CD4-positive, alpha-beta T cell (primary cell): Measurements from ENCODE around the gene TNFRSF25. TPM values are rescaled to one million over a fixed set of nuclear protein-coding genes. Genes with fewer than 3 reads are reported as not detected.

Experiments used
- ATAC-seq: fragments of 200-7000 bp; cut with Tn5 transposase; one replicate; pipeline ENCODE4 v1.10.0; 2022; ENCODE audit warnings: mild to moderate bottlenecking; ENCODE audit not compliant: poor library complexity
- CTCF ChIA-PET: fragments of 350-600 bp; sonication (Branson Sonifier 250); formaldehyde crosslinking; loops from one replicate; lab custom pipeline; 2021; ENCODE audit warnings: antibody characterized with exemption, inconsistent platforms; lab: Charles Lee
- POLR2A ChIA-PET: fragments of 350-600 bp; sonication (Branson Sonifier 250); formaldehyde crosslinking; loops from one replicate; lab custom pipeline; 2021; ENCODE audit warnings: antibody characterized with exemption, inconsistent platforms; lab: Charles Lee
- DNase-seq, 14 experiments: peaks; one replicate each; pipeline ENCODE4 v3.0.0-alpha.2; 2013 to 2020; ENCODE audit warnings: mixed read lengths in 2 of 14
- H3K27ac ChIP-seq, 2 donors: one replicate each; pipeline versions ENCODE4 v1.5.1 to v1.7.0; 2013; ENCODE audit warnings: low read length in 2 of 2, low read depth in 1 of 2, mild to moderate bottlenecking in 1 of 2
- H3K27me3 ChIP-seq, 2 experiments: 1 replicate in 1 of 2; 2 replicates in 1 of 2; pipeline versions ENCODE4 v1.6.1 to v1.7.0; 2013; ENCODE audit warnings: low read length in 2 of 2, control low read depth in 1 of 2, mild to moderate bottlenecking in 1 of 2, moderate library complexity in 1 of 2; ENCODE audit not compliant: insufficient read depth in 2 of 2, control insufficient read depth in 1 of 2
- H3K36me3 ChIP-seq: one replicate; pipeline ENCODE4 v1.6.1; 2013; ENCODE audit warnings: low read length, control low read depth; ENCODE audit not compliant: insufficient read depth
- H3K4me1 ChIP-seq: one replicate; pipeline ENCODE4 v1.6.1; 2013; ENCODE audit warnings: low read length, control low read depth; ENCODE audit not compliant: insufficient read depth
- H3K4me3 ChIP-seq: one replicate; pipeline ENCODE4 v1.5.1; 2013; ENCODE audit warnings: mild to moderate bottlenecking, low read length, moderate library complexity
- H3K9me3 ChIP-seq, 2 experiments: 1 replicate in 1 of 2; 2 replicates in 1 of 2; pipeline versions ENCODE4 v1.6.1 to v1.7.0; 2013; ENCODE audit warnings: low read length in 2 of 2, mild to moderate bottlenecking in 2 of 2, control low read depth in 1 of 2, moderate library complexity in 1 of 2; ENCODE audit not compliant: control insufficient read depth in 1 of 2, insufficient read depth in 1 of 2
- H3K27ac Mint-ChIP-seq: one replicate; pipeline ENCODE4 v1.8.0; 2020; ENCODE audit warnings: mixed read lengths
- H3K27me3 Mint-ChIP-seq: one replicate; pipeline ENCODE4 v1.8.0; 2021; ENCODE audit warnings: mixed read lengths
- H3K36me3 Mint-ChIP-seq: one replicate; pipeline ENCODE4 v1.8.0; 2021; ENCODE audit warnings: low read depth, mixed read lengths
- H3K4me1 Mint-ChIP-seq: one replicate; pipeline ENCODE4 v1.8.0; 2021; ENCODE audit warnings: low read depth, mixed read lengths
- H3K4me3 Mint-ChIP-seq: one replicate; pipeline ENCODE4 v1.8.0; 2020; ENCODE audit warnings: mild to moderate bottlenecking, mixed read lengths
- H3K9me3 Mint-ChIP-seq: one replicate; pipeline ENCODE4 v1.8.0; 2020; ENCODE audit warnings: mixed read lengths
- intact Hi-C, 2 experiments: fragments of 100-400 bp; cut with DNase I in 1 of 2; cut with micrococcal nuclease in 1 of 2; formaldehyde crosslinking; loops; one replicate each; pipeline versions ENCODE4 v1.15.1 to v1.9.0; 2023 to 2025; cut with DNase I, micrococcal nuclease
- total RNA-seq, 174 experiments: library from RNA in 2 of 174; stranded (reverse) in 2 of 174; gene quantifications; one replicate each; pipeline ENCODE4 v1.2.3 and lab custom pipeline; 2021 to 2026
- TF ChIP-seq, protein P1 (sequence below): fragments of 200-600 bp; IDR thresholded peaks from one replicate; pipeline ENCODE4 v1.8.0; 2022; ENCODE audit warnings: antibody characterized with exemption, mild to moderate bottlenecking

The TNFRSF25 gene
- total RNA-seq, 2 experiments from 2014 or later, result 220 to 225 TPM

- ChIA-PET POLR2A (interaction anchor here (0.7 to 2.7 kb wide), 8 partner anchors 31 to 156 kb away, joined by 3 to 16 read pairs (median 4); partner anchors contain the start of genes NOL9, TAS1R1 and ZBTB48), CTCF (interaction anchor here (0.6 to 1.9 kb wide), 8 partner anchors 14 to 157 kb away, joined by 3 to 7 read pairs (median 4); no protein-coding TSS in a partner anchor)
- Histone ChIP-seq H3K36me3 (no peaks in the 10 kb centered on the region), H3K27me3 (peaks cover 7 to 9% of the 10 kb centered on the region in 2 experiments), H3K4me3 (peak overlapping the region; percentile 90), H3K4me1 (peaks cover 54% of the 10 kb centered on the region), H3K9me3 (peaks cover 0 to 9% of the 10 kb centered on the region in 2 experiments), H3K27ac (peak overlapping the region; percentile 22 to 26)
- Mint-ChIP-seq H3K4me3 (peak overlapping the region; percentile 84), H3K36me3 (no peaks in the 10 kb centered on the region), H3K27ac (peak overlapping the region; percentile 65), H3K27me3 (peaks cover 20% of the 10 kb centered on the region), H3K9me3 (no peaks in the 10 kb centered on the region), H3K4me1 (peaks cover 31% of the 10 kb centered on the region)
- intact Hi-C loops, result loop anchor here in 1 of 2 experiments (1.0 kb wide), 2 partner anchors 67 to 156 kb away; no protein-coding TSS in a partner anchor
- DNase-seq (peak in 13 of 14 experiments; percentile 19 to 75 (median 46)), ATAC-seq (peak; percentile 30)
- TF ChIP-seq, protein P1, sequence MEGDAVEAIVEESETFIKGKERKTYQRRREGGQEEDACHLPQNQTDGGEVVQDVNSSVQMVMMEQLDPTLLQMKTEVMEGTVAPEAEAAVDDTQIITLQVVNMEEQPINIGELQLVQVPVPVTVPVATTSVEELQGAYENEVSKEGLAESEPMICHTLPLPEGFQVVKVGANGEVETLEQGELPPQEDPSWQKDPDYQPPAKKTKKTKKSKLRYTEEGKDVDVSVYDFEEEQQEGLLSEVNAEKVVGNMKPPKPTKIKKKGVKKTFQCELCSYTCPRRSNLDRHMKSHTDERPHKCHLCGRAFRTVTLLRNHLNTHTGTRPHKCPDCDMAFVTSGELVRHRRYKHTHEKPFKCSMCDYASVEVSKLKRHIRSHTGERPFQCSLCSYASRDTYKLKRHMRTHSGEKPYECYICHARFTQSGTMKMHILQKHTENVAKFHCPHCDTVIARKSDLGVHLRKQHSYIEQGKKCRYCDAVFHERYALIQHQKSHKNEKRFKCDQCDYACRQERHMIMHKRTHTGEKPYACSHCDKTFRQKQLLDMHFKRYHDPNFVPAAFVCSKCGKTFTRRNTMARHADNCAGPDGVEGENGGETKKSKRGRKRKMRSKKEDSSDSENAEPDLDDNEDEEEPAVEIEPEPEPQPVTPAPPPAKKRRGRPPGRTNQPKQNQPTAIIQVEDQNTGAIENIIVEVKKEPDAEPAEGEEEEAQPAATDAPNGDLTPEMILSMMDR, result peak; percentile 53
Measured at GRCh38 chr1:6490181-6491080, 24.5 kb upstream of the TNFRSF25 start.

- ChIA-PET CTCF (interaction anchor here (0.6 to 1.4 kb wide), 6 partner anchors 42 to 155 kb away, joined by 3 to 7 read pairs (median 4); no protein-coding TSS in a partner anchor), POLR2A (interaction anchor here (0.9 to 1.6 kb wide), 2 partner anchors 63 to 65 kb away, joined by 4 to 8 read pairs; partner anchors contain the start of genes NOL9 and TAS1R1)
- Histone ChIP-seq H3K36me3 (no peaks in the 10 kb centered on the region), H3K27me3 (peaks cover 12 to 14% of the 10 kb centered on the region in 2 experiments), H3K9me3 (peaks cover 0 to 9% of the 10 kb centered on the region in 2 experiments), H3K27ac (no peak overlapping the region), H3K4me3 (peak overlapping the region; percentile 90), H3K4me1 (peaks cover 58% of the 10 kb centered on the region)
- intact Hi-C loops, result loop anchor here in 1 of 2 experiments (1.0 kb wide), 2 partner anchors 66 to 157 kb away; no protein-coding TSS in a partner anchor
- Mint-ChIP-seq H3K4me1 (peaks cover 30% of the 10 kb centered on the region), H3K36me3 (no peaks in the 10 kb centered on the region), H3K27me3 (peaks cover 21% of the 10 kb centered on the region), H3K27ac (no peak overlapping the region), H3K4me3 (peak overlapping the region; percentile 82), H3K9me3 (no peaks in the 10 kb centered on the region)
- DNase-seq, result peak; percentile 59 to 90 (median 72)
- ATAC-seq, result peak; percentile 58
- TF ChIP-seq, protein P1, result peak; percentile 96
Measured at GRCh38 chr1:6489799-6490180, 23.8 kb upstream of the TNFRSF25 start.

DNA sequence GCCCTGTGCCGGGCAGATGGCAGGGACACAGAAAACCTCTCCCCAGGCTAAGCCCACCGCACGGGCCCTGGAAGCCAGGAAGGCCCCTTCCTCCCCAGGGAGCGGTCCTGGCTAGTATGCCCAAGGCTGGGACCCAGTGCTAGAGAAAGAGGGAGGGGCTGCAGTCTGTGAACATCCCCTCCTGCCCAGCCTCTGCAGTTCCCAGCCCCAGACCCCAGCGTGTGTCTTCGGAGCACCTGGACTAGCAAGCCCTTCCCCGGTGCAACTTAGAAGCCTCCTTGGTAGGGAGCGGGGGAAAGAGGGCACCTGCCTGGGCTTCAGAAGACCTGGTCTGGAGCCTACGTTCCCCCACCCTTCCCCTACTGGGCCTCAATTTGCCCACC, 23.4 kb upstream of the TNFRSF25 start:
- Mint-ChIP-seq H3K27ac (no peak overlapping the region), H3K9me3 (no peaks in the 10 kb centered on the region), H3K4me3 (no peak overlapping the region), H3K4me1 (peaks cover 30% of the 10 kb centered on the region), H3K36me3 (no peaks in the 10 kb centered on the region), H3K27me3 (peaks cover 25% of the 10 kb centered on the region)
- POLR2A ChIA-PET, result no interaction called here
- TF ChIP-seq, protein P1, result no peak
- no peaks in the 10 kb centered on the region for H3K36me3 ChIP-seq
- peaks cover 59% of the 10 kb centered on the region for H3K4me1 ChIP-seq
- no peak overlapping the region for H3K4me3 ChIP-seq
- peaks cover 0 to 9% of the 10 kb centered on the region in 2 experiments for H3K9me3 ChIP-seq
- no peak for ATAC-seq
- no peak for DNase-seq
- H3K27me3 ChIP-seq, result peaks cover 15 to 18% of the 10 kb centered on the region in 2 experiments
- intact Hi-C loops, result no loop called here
- CTCF ChIA-PET, result interaction anchor here (0.6 to 1.4 kb wide), 3 partner anchors 49 to 155 kb away, joined by 3 to 5 read pairs (median 4); no protein-coding TSS in a partner anchor
- no peak overlapping the region for H3K27ac ChIP-seq
